Stimulated activated CD4-positive, alpha-beta T cell treated with anti-CD3 and anti-CD28 coated beads, Interleukin-15, amount 100 ng/mL, for 48 hours (primary cell): ENCODE measurements around the gene SAMD15.
A peak's percentile ranks its signal among the peaks of the same experiment; 100 is the strongest.
"Not testable (repeated sequence)": the region's sequence is repeated elsewhere in the genome, so short reads cannot be mapped to it uniquely, and the experiment has no call there.

Source experiments
- DNase-seq, 2 donors: peaks; one replicate each; pipeline ENCODE4 v3.0.0-alpha.2; 2020; ENCODE audit warnings: low read depth in 2 of 2

The SAMD15 gene

GRCh38 chr14:77376771-77377501, at the start of gene SAMD15, which contains the start of gene TMED8:
SAMD15 (plus strand) TSS chr14:77377379; CDS start chr14:77377419, 40 bp downstream.
TMED8 (minus strand) TSS chr14:77377094; CDS start chr14:77377053, 41 bp downstream.
- peak; percentile 61 to 77 for DNase-seq

DNA sequence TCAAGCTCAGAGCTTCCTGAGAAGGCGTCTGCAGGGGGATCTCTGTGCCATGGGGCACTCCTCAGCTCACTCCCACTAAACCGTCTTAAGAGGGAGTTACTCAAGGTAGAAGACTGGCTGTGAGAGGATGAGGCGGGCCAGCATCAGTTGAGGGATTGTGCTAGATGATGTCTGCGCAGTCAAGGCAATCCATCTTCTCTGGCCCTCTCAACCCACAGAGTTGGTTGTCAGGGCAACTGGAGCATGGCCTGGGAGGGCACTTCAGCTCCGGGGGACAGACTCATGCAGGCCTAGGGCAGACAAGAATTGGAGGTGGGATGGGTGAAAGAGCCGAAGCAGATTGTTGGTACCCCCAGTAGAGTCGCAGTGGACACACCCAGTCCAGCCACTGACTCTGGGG, 47.3 kb upstream of the SAMD15 start:
- no peak for DNase-seq

DNA sequence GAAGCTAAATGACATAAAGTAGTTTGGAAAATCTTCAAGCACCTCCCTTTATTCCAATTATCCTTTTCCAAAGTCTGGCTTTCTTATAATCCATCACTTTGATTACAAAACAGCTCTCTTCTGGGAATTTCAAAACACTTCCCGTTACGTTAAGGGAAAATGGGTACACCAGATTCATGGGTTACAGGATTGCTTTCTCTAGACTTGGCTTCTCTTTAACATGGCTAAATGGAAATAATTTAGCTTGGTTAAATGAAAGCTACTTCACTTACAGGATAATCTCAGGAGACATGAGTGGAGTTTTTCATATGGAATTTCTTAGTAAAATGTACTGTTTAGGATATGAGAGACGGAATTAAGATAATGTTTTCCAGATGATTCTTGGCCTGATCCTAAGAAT, 41.6 kb upstream of the SAMD15 start:
- DNase-seq, result no peak

GRCh38 chr14:77337255-77337654, 39.9 kb upstream of the SAMD15 start:
- not testable (repeated sequence) for DNase-seq

DNA sequence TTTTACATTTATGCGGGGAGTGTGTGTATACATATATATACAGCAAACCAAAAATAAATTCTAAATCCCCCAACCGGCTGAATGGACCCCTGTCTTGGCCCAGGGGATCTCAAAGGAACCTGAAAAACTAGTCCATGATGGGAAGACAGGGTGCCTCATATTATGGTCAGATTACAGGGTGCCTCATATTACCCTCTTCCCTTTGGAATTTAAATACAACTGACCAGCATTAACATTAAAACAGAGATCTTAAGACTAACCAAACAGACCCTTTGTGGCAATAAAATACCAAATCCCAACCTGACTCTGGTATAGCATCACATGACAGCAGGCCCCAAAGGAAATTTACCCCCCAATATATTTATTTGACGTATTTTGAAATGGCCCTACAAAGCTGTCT, 39.3 kb upstream of the SAMD15 start:
- DNase-seq, result no peak

DNA sequence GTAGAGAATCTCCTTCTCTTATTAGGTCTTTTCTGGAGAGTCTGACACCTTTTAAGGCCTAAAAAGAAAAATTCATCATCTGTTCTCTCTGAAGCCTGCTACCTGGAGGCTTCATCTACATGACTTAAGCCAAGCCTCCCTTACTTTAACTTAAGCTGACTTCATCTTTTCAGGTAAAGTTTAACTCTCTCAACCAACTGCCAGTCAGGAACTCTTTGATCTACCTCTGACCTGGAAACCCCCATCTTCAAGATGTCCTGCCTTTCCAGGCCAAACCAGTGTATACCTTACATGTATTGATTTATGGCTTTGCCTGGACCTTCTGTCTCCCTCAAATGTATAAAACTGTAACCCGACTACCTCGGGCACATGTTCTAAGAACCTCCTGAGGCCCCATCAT, 38.9 kb upstream of the SAMD15 start:
- DNase-seq, result no peak

- no peak for DNase-seq
Observed at GRCh38 chr14:77339407-77339806, 37.8 kb upstream of the SAMD15 start.

GRCh38 chr14:77340389-77340788, 36.8 kb upstream of the SAMD15 start:
- no peak for DNase-seq

- DNase-seq, result no peak
Observed at GRCh38 chr14:77342726-77343397, 34.3 kb upstream of the SAMD15 start.

DNA sequence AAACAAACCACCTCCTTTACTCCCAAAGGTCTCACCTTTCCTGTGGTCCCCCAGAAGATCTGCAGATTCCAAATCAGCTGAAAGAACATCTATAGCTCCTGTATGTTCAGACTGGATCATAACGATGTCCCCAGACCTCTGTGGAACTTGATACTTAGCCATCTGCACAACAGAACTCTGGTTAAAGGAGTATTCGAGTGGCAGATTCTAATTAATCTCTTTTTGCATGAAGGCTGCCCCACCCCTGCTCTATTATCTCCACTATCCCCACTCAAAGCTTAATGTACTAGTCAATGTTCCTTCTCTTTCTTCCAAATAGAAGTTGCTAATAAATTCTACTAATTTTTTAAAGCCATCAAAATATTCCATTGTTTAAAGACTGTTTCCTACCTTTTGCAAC, 33.5 kb upstream of the SAMD15 start:
- no peak for DNase-seq

- no peak for DNase-seq
Observed at GRCh38 chr14:77344377-77344996, 32.7 kb upstream of the SAMD15 start.

GRCh38 chr14:77346495-77346894, 30.7 kb upstream of the SAMD15 start:
- DNase-seq, result no peak

- no peak for DNase-seq
Observed at GRCh38 chr14:77347751-77348150, 29.4 kb upstream of the SAMD15 start.

DNA sequence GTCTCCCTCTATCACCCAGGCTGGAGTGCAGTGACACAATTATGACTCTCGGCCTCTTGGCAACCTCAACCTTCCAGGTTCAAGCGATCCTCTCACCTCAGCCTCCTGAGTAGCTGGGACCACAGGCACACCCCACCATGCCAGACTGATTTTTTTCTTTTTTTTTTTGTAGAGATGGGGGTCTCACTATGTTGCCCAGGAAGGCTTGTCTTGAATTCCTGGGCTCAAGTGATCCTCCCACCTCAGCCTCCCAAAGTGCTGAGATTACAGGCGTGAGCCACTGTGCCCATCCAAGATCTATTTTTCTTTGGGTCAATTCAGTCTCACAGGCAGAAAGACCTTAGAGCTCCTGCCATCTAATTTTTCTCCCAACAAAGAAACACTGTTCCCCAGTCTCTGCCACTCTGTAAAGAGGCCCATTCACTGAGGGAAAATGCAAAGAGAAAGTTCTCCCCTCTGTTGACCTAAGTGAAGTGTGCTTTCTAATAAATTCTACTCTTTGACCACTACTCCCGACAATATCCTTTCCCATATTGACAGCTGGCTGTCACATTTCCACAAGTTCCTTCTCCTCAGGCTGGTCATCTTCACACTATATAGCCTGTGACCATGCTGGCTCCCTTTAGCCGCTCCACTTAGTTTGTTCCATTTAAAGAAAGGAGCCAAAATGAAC, 23.6 kb upstream of the SAMD15 start:
- DNase-seq, result no peak

- no peak for DNase-seq
Observed at GRCh38 chr14:77355811-77356210, 21.4 kb upstream of the SAMD15 start.

GRCh38 chr14:77356899-77357298, 20.3 kb upstream of the SAMD15 start:
- DNase-seq, result no peak

DNA sequence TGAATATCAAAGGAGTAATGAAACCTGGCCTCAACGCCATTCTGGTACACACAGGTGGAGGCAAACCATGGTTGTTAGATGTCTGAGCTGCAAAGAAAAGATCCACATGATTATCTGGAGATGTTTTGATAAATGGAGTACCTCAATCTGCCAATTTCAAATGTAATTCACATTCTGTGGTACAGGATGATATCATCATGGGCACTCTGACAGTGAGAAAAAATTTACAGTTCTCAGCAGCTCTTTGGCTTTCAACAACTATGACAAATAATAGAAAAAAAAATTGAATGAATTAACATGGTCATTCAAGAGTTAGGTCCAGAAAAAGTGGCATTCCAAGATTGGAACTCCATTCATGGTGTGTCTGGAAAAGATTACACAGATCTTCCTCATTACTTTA, 17.6 kb upstream of the SAMD15 start:
- no peak for DNase-seq

- DNase-seq, result no peak
Observed at GRCh38 chr14:77364146-77364545, 13.0 kb upstream of the SAMD15 start.

DNA sequence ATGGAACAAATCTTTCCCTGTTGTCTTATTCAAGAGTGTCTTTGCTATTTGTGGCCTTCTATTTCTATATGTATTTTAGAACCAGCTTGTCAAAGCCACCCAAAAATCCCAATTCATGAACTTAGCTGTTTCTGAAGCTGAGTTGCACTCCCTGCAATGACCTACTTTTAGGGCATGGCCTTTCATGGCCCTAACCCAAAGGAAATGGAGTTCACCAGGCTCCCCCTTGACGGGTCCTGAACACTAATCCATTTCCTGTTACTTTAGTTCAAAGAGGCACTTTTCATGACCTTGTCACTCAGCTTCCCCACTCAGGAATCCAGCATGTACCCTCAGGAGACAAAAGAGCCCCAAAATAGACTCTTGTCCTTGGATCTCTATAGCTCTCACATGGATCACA, 7.9 kb upstream of the SAMD15 start:
- DNase-seq, result no peak

DNA sequence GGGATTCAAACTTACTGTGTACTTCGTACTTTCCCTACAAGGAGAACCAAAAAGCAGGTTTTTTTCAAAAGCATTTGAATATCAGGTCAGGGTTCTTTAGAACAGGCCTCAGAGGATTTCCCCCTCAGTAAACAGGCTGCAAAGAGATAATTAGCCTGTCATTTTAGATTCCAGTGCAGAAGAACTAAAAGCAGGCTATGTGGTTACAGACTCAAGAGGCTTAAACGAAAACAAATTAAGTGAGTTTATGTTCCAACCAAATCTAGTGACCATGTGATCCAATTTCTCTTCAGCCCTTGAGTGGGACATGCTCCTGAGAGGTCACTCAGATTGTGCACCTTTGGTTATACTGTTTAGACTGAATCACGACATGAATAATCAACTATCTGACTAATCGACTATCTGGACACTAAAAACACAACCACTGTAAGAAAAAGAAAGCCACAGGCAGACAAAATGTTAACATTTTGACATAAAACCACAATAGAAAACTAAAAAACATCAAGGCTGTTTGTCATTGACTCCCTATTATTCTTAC, 4.8 kb upstream of the SAMD15 start:
- DNase-seq, result no peak

DNA sequence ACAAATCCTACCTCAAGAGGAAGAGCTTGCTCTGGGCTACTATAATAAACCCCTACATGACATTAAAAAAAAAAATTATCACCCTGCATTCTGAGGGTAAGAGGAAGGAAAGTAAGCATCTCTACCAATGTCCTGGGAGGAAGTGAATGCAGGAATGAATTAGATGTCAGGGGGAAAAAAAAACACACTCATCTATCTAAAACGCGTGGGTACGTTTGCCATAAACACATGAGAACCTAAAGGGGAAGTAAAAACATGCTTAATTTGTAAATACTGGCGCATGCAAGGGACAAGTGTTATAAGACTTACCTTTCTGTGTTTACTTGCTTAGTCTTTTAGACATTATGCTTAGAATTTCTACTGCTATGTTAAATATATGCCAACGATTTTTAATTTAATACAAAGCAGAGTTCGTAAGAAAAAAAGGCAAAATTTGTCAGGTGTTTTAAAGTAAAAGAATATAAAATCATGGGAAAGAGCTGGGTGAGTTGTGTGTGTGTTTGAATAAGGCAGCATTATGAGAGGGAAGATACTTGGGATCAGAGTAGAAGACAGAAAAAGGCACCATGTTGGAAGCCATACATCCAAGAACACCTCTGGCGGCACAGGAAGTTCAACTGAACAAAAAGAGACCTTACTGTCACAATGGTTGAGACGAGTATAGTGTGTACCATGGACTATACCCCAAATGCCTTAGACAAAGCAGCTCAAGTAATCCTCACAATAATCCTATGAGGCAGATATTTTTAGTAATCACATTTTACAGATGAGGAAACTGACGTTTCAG, 1.8 kb upstream of the SAMD15 start:
- no peak for DNase-seq
